Astrocyte (in vitro differentiated cells and primary cell): ENCODE measurements around the gene HK3. TPM values are rescaled to one million over a fixed set of nuclear protein-coding genes. Genes with fewer than 3 reads are reported as not detected.

ENCODE experiments used
- DNase-seq: peaks from one replicate; pipeline ENCODE4 v3.0.0-alpha.2; 2010; ENCODE audit warnings: low read depth
- FAIRE-seq: peaks from 2 replicates; lab custom pipeline; 2011; peaks lifted over from hg19 to GRCh38; lab: Jason Lieb, UNC
- H2AFZ ChIP-seq: 2 replicates; pipeline ENCODE4 v1.6.0; 2012; ENCODE audit warnings: low read depth, low read length, inconsistent platforms
- H3K27ac ChIP-seq: 2 replicates; pipeline ENCODE4 v1.5.1; 2011; ENCODE audit warnings: low read depth, low read length, inconsistent platforms
- H3K27me3 ChIP-seq: 2 replicates; pipeline ENCODE4 v1.6.0; 2011; ENCODE audit warnings: low read length, inconsistent platforms; ENCODE audit not compliant: insufficient read depth
- H3K36me3 ChIP-seq: 2 replicates; pipeline ENCODE4 v1.5.1; 2011; ENCODE audit warnings: low read length, inconsistent platforms; ENCODE audit not compliant: insufficient read depth
- H3K4me1 ChIP-seq: 2 replicates; pipeline ENCODE4 v1.5.1; 2011; ENCODE audit warnings: low read length, inconsistent platforms; ENCODE audit not compliant: insufficient read depth
- H3K4me2 ChIP-seq: 2 replicates; pipeline ENCODE4 v1.6.0; 2012; ENCODE audit warnings: low read length, inconsistent platforms
- H3K4me3 ChIP-seq: 2 replicates; pipeline ENCODE4 v1.5.1; 2011; ENCODE audit warnings: low read depth, mild to moderate bottlenecking, low read length, inconsistent platforms; ENCODE audit not compliant: insufficient read depth
- H3K79me2 ChIP-seq: 2 replicates; pipeline ENCODE4 v1.6.0; 2012; ENCODE audit warnings: mild to moderate bottlenecking, low read length, inconsistent platforms; ENCODE audit not compliant: insufficient read depth
- H3K9ac ChIP-seq: 2 replicates; pipeline ENCODE4 v1.6.0; 2012; ENCODE audit warnings: mild to moderate bottlenecking, low read length, inconsistent platforms
- H3K9me3 ChIP-seq: 2 replicates; pipeline ENCODE4 v1.5.1; 2012; ENCODE audit warnings: low read depth, mild to moderate bottlenecking, low read length, inconsistent platforms; ENCODE audit not compliant: insufficient read depth
- H4K20me1 ChIP-seq: 2 replicates; pipeline ENCODE4 v1.6.0; 2012; ENCODE audit warnings: low read length, inconsistent platforms; ENCODE audit not compliant: insufficient read depth
- H3K27ac Mint-ChIP-seq: one replicate; pipeline ENCODE4 v1.8.0; 2021; ENCODE audit warnings: mild to moderate bottlenecking, mixed read lengths; ENCODE audit not compliant: unreplicated experiment
- H3K27me3 Mint-ChIP-seq: one replicate; pipeline ENCODE4 v1.8.0; 2021; ENCODE audit warnings: low read depth, mixed read lengths; ENCODE audit not compliant: unreplicated experiment
- H3K36me3 Mint-ChIP-seq: one replicate; pipeline ENCODE4 v1.8.0; 2021; ENCODE audit warnings: low read depth, mixed read lengths; ENCODE audit not compliant: unreplicated experiment
- H3K4me1 Mint-ChIP-seq: one replicate; pipeline ENCODE4 v1.8.0; 2021; ENCODE audit warnings: low read depth, mixed read lengths; ENCODE audit not compliant: unreplicated experiment
- H3K4me3 Mint-ChIP-seq: one replicate; pipeline ENCODE4 v1.8.0; 2021; ENCODE audit warnings: mild to moderate bottlenecking, moderate library complexity, mixed read lengths; ENCODE audit not compliant: unreplicated experiment
- H3K9me3 Mint-ChIP-seq: one replicate; pipeline ENCODE4 v1.8.0; 2021; ENCODE audit warnings: mild to moderate bottlenecking, mixed read lengths; ENCODE audit not compliant: unreplicated experiment
- CTCF ChIP-seq: IDR thresholded peaks from 2 replicates; pipeline ENCODE4 v1.5.1; 2011; ENCODE audit warnings: low read depth, mild to moderate bottlenecking, inconsistent platforms, low read length, moderate library complexity; ENCODE audit not compliant: insufficient read depth
- EZH2 ChIP-seq: IDR thresholded peaks from 2 replicates; pipeline ENCODE4 v1.6.1; 2012; ENCODE audit warnings: mild to moderate bottlenecking, low read length, inconsistent platforms; ENCODE audit not compliant: insufficient read depth
- total RNA-seq: library from RNA; stranded (reverse); gene quantifications from 2 replicates; pipeline ENCODE4 v1.2.1, GENCODE V29; 2021

Gene HK3
- total RNA-seq, 1 donor from 2014 or later, result not detected

- Mint-ChIP-seq H3K4me3 (no peak overlapping the region), H3K9me3 (peaks cover 4% of the 10 kb centered on the region), H3K4me1 (no peaks in the 10 kb centered on the region), H3K27me3 (peaks cover 52% of the 10 kb centered on the region), H3K27ac (no peak overlapping the region), H3K36me3 (no peaks in the 10 kb centered on the region)
- no peaks in the 10 kb centered on the region for H3K79me2 ChIP-seq
- no peak overlapping the region for H3K27ac ChIP-seq
- no peak overlapping the region for H3K9ac ChIP-seq
- peaks cover 7% of the 10 kb centered on the region for H3K27me3 ChIP-seq
- H3K4me1 ChIP-seq, result no peaks in the 10 kb centered on the region
- no peak overlapping the region for H3K4me3 ChIP-seq
- TF ChIP-seq EZH2, result no peak
- no peak for TF ChIP-seq CTCF
- FAIRE-seq (no peak), DNase-seq (no peak)
- no peaks in the 10 kb centered on the region for H3K9me3 ChIP-seq
- H3K36me3 ChIP-seq, result no peaks in the 10 kb centered on the region
- H4K20me1 ChIP-seq, result no peaks in the 10 kb centered on the region
- no peak overlapping the region for H3K4me2 ChIP-seq
- H2AFZ ChIP-seq, result no peak overlapping the region
Observed at GRCh38 chr5:176830995-176831423, 68.1 kb downstream of the HK3 start.

Other genes with a start within 250 kb of the HK3 start
- 0.67 and 0.70 TPM in 2 replicates for gene UNC5A, start 88.8 kb downstream of the HK3 start, total RNA-seq
- gene UIMC1, start 107.4 kb upstream of the HK3 start, total RNA-seq, result 36.1 and 41.0 TPM in 2 replicates
- 11.1 and 13.8 TPM in 2 replicates for gene ZNF346, start 123.3 kb upstream of the HK3 start, total RNA-seq
- gene FGFR4, start 187.6 kb upstream of the HK3 start, total RNA-seq, result 3.8 and 4.8 TPM in 2 replicates
- 67.8 and 71.9 TPM in 2 replicates for gene NSD1, start 234.4 kb upstream of the HK3 start, total RNA-seq